ENCODE results near the gene TMEM232.
"Not testable (repeated sequence)": the region's sequence is repeated elsewhere in the genome, so short reads cannot be mapped to it uniquely, and the experiment has no call there.

Gene TMEM232

GRCh38 chr5:110716247-110717245 lies 9.9 kb downstream of the TMEM232 start:
- FAIRE-seq = no peak
- no peak for DNase-seq (ENCODE audit: extremely low spot score, insufficient read length, low read depth)

- DNase-seq (ENCODE audit: extremely low spot score, insufficient read length, low read depth) = no peak
- FAIRE-seq = no peak
Measured at GRCh38 chr5:110707260-110707844, 19.1 kb downstream of the TMEM232 start.

- FAIRE-seq (no peak), DNase-seq (ENCODE audit: extremely low spot score, insufficient read length, low read depth) (no peak)
Measured at GRCh38 chr5:110705349-110705748, 21.1 kb downstream of the TMEM232 start.

GRCh38 chr5:110703481-110703880 lies 23.0 kb downstream of the TMEM232 start:
- FAIRE-seq (no peak), DNase-seq (ENCODE audit: extremely low spot score, insufficient read length, low read depth) (no peak)

- FAIRE-seq (no peak), DNase-seq (ENCODE audit: extremely low spot score, insufficient read length, low read depth) (no peak)
Measured at GRCh38 chr5:110702704-110703103, 23.8 kb downstream of the TMEM232 start.

- FAIRE-seq = no peak
- DNase-seq (ENCODE audit: extremely low spot score, insufficient read length, low read depth) = no peak
Measured at GRCh38 chr5:110702300-110702699, 24.2 kb downstream of the TMEM232 start.

GRCh38 chr5:110692669-110693068 lies 33.8 kb downstream of the TMEM232 start:
- not testable (repeated sequence) for DNase-seq (ENCODE audit: extremely low spot score, insufficient read length, low read depth); FAIRE-seq

GRCh38 chr5:110690587-110690986 lies 35.9 kb downstream of the TMEM232 start:
- not testable (repeated sequence) for FAIRE-seq; DNase-seq (ENCODE audit: extremely low spot score, insufficient read length, low read depth)

GRCh38 chr5:110687485-110687884 lies 39.0 kb downstream of the TMEM232 start:
- no peak for DNase-seq (ENCODE audit: extremely low spot score, insufficient read length, low read depth)
- no peak for FAIRE-seq

- DNase-seq (ENCODE audit: extremely low spot score, insufficient read length, low read depth) = no peak
- FAIRE-seq = no peak
Measured at GRCh38 chr5:110686270-110686669, 40.2 kb downstream of the TMEM232 start.

GRCh38 chr5:110681953-110682352 lies 44.5 kb downstream of the TMEM232 start:
- FAIRE-seq = no peak

GRCh38 chr5:110681109-110681508 lies 45.4 kb downstream of the TMEM232 start:
- FAIRE-seq = no peak
- no peak for DNase-seq (ENCODE audit: extremely low spot score, insufficient read length, low read depth)

More at GRCh38 chr5:110681953-110682352, 44.5 kb downstream of the TMEM232 start:
- DNase-seq (ENCODE audit: extremely low spot score, insufficient read length, low read depth) = no peak

GRCh38 chr5:110676554-110676953 lies 49.9 kb downstream of the TMEM232 start:
- FAIRE-seq; DNase-seq (ENCODE audit: extremely low spot score, insufficient read length, low read depth): not testable (repeated sequence)

GRCh38 chr5:110665184-110665726 lies 61.2 kb downstream of the TMEM232 start:
- FAIRE-seq (no peak), DNase-seq (ENCODE audit: extremely low spot score, insufficient read length, low read depth) (no peak)

GRCh38 chr5:110663525-110663924 lies 62.9 kb downstream of the TMEM232 start:
- FAIRE-seq = no peak

GRCh38 chr5:110658006-110658405 lies 68.5 kb downstream of the TMEM232 start:
- FAIRE-seq (no peak), DNase-seq (ENCODE audit: extremely low spot score, insufficient read length, low read depth) (no peak)

More at GRCh38 chr5:110663525-110663924, 62.9 kb downstream of the TMEM232 start:
- peak; percentile 0 for DNase-seq (ENCODE audit: extremely low spot score, insufficient read length, low read depth)

GRCh38 chr5:110653231-110653970 lies 73.1 kb downstream of the TMEM232 start:
- FAIRE-seq (no peak), DNase-seq (ENCODE audit: extremely low spot score, insufficient read length, low read depth) (no peak)

GRCh38 chr5:110651507-110651906 lies 75.0 kb downstream of the TMEM232 start:
- no peak for FAIRE-seq

GRCh38 chr5:110644357-110644756 lies 82.1 kb downstream of the TMEM232 start:
- no peak for FAIRE-seq
- no peak for DNase-seq (ENCODE audit: extremely low spot score, insufficient read length, low read depth)

More at GRCh38 chr5:110651507-110651906, 75.0 kb downstream of the TMEM232 start:
- no peak for DNase-seq (ENCODE audit: extremely low spot score, insufficient read length, low read depth)
